Fibroblast of skin of left biceps (primary cell): ENCODE data around the gene CYP2U1.

Source experiments
- DNase-seq, 2 experiments: peaks; one replicate each; pipeline ENCODE4 v3.0.0-alpha.2; 2013; ENCODE audit warnings: low read depth in 2 of 2

The CYP2U1 gene

DNA sequence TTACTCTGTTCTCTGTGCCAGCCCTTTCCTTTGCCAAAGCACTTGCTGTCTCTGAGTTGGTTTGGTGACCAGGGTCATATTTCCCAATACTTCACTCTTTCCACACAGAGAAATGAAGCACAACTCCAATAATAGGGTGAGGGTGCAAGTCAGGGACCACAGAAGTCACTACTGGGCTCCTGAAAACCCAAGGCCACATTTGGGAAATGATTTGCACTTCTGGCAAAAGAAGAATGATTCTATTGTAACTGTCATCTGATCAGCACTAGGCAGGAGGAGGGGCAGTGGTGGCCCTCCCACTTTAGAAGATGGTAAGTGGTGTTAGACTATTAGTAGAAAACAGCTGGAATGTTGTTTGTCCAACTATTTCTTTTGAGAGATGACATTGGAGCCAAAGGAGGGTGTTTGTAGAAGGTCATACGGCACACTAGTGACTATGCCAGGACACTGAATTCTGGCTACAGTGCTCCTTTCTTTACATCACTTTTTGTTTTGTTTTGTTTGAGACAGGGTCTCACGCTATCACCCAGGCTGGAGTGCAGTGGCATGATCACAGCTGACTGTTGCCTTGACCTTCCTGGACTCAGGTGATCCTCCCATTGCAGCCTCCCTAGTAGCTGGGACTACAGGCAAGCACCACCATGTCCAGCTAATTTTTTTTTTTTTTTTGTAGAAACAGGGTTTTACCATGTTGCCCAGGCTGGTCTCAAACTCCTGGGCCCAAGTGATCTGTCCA lies 47.5 kb downstream of the CYP2U1 start:
- no peak for DNase-seq

DNA sequence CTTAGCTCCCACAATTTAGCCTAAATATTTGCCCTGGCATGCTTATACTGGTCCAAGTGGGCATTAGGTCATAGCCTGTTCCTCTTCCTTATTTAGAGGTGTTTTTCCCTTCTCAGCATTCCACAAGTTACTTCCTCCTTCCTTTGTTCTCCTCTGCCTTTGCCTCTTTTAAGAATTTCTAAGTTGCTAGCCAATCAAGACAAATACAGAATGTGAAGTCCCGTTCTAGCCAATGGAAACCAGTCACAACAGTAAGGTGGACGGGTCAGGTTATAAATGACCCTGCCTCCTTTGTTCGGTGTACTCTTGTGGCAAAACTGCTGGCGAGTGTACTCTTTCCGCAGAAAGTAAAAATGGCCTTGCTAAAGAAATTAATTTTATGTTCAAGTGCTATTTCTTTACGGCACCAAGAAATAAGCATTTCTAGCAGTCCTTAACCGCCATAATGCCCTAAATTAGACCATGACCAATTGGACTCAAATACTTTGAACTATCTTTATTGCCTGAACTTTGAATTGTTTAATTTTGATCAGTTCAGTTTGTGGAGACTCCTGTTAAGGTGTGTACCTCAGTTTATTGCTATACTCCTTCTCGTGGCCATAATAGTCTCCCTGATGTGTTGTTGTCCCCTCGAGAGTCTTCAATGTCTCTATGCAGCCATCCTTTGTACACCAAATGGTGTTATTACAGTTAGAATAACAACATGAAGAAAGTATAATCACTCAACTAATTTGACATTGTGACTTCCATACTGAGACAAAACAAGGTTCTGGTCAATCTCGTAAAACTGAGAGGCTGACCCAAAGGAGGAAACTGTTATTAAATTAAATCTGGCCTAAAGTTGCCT lies 56.8 kb downstream of the CYP2U1 start:
- DNase-seq: no peak

DNA sequence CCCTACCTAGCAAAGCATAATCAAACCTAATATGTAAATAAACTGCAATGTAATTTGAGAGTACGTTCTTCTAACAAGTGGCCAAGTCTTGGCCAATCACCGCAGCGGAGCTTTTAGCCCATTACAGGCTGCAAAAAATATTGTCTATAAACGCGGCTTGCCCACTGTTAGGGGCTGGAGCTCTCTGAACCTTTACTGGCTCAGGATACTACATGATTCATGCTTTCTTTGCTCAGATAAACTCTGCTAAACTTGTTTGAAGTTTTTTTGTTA lies 57.4 kb downstream of the CYP2U1 start:
- DNase-seq: no peak

DNA sequence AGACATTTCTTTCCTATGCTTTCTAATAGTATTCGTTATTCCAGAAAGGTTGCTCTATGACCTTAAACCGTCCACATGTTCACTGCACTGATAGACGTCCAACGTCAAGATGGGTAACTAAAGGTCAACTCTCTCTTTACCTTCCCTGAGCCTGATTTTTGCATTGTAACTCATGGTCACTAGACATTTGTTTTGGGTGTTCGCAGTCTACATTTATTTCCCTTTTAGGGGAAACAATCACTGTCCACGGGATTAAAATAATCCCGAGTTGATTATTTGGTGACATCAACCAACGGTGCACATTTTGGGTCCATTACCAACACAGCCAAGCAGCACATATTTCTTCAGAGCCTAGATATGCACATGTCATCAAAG lies 57.8 kb downstream of the CYP2U1 start:
- no peak for DNase-seq

DNA sequence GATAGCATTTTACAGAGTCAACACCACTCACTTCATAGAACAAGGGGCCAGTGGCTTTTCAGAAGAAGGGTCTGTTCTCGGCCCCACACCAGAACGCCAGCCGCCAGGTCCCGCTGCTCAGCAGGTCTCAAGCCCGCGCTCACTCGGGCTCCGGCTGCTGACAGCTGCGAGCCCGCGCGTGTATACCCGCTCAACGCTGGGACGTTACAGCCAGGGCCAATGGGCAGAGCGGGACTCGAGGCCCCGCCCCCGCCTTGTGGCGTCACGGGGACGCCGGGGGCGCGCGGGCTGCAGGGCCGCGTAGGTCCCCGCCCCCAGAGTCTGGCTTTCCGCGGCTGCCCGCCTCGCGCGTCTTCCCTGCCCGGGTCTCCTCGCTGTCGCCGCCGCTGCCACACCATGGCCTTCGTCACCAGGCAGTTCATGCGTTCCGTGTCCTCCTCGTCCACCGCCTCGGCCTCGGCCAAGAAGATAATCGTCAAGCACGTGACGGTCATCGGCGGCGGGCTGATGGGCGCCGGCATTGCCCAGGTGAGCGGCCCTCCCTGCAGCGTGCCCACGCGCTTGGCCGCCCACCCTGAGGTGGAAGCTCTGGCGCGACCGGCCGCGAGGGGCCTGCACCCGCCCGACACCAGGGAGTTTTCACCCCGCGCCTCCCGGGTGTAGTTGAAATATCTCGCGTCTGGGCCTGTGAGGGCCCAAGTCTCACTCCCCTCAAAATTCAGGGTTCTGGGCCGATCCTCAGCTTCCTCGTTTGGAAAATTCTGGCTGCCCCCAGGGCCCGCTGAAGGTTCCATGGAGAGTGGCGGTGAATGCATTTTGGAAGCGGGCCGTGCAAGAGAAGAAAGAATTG lies 58.4 kb downstream of the CYP2U1 start, which contains the start of gene HADH:
Gene HADH, plus strand, starts transcription at position 353 of the 850 bp plus-strand sequence. Its CDS starts 44 bp downstream, at position 397.
- DNase-seq: peak; percentile 58 to 66

DNA sequence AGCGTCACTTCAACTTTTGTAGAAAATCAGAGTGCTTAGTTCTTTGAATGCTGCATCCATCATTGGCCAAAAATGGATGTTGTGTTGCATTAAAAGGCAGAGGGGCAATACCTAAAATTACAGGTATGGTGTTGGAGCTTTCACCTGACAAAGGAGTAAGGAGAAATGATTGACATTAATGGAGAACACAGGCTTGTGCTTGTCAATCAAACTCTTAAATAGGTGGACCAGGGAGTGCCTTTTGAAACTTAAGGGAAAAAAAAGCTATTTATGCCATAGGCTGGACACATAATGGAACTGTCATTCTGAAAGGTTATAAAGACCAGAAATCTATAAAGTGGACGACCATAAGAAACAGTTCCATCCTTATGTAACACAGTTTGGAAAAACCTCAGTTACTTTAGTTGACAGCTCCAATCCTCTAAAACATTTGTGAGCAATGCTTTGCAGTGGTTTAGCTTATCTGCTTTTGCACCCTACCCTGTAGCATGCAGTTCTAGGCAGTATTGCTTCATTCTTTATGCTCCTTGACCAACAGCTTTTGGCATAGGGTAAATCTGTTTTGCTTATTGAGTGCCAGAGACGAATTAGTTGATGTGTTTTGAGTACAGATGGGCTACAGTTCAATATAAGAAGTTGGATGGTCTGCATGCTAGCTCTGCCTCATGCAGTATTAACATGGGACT lies 60.7 kb downstream of the CYP2U1 start:
- no peak for DNase-seq

DNA sequence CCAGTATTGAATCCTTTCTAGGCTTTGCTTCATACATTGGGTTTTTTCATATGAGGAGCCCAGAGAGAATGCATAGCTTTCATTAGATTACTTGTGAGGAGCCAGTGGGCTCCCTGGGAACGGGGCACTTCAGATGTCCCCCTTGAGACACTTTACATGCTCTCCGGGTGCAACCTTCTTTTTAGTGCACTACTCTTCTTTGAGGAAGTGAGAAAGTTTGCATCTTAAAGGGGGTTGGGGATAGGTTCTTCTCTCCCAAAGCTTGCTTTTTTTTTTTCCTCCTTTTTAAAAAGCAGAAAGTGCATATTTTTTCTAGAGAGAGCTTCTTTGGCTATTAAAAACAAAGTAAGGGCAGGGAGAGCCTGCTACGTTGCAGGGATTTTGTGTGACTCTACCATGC lies 62.6 kb downstream of the CYP2U1 start:
- no peak for DNase-seq

DNA sequence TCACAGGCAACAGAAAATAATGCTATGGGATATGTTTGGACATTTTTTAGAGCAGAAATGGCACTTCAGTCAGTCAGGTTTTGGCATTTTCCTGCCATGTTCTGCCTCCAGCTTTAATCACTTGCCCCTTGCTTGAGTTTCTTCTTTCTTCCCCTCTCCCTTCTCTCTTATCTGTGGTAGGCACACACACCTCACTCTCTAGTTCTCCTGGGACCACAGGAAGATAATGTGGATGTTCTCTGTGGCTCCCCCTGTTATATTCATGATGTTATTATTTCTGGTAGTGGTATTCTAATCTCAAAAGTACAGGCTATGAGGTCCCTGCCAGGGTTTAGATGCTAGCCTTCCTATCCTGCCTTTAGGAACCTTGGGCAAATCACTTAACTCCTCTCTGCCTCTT lies 63.5 kb downstream of the CYP2U1 start:
- DNase-seq: no peak

DNA sequence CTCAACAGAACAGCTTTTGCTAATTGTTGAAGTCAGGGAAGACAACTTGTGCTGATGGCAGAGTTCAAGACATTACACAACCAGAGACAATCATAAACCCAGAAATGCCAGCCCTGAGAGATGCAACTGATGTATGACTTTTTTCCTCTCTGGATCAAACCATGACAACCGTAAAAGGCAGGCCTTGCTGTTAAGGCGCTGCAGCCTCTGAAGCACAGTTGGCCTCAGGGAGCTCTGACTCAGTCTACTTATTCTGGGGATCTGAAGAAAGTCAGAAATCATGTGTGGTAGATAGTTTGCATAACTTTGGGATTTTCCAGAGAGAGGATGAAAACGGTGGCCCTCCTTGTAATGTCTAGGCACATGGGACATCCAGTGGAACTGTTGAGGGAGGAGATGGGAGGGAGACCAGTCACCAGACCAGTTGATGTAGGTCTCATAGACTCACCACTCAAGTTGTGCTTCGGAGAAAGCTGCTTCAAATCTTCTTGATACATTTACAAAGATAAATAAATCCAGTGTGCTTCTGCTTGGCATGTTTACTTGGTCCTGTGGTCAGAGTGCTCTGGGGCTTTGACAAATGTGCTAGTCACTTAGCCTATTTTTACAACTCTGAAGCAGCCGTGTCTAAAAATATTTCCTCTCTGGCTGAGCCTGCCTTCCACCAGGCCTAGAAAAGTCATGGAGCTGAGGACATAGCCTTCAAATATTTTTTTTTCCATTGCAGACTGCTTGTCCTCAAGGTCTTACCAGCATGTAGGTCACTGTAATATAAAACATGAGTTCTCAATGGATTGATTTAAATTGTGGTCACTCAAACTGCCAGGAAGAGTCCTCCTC lies 65.8 kb downstream of the CYP2U1 start:
- DNase-seq: no peak

DNA sequence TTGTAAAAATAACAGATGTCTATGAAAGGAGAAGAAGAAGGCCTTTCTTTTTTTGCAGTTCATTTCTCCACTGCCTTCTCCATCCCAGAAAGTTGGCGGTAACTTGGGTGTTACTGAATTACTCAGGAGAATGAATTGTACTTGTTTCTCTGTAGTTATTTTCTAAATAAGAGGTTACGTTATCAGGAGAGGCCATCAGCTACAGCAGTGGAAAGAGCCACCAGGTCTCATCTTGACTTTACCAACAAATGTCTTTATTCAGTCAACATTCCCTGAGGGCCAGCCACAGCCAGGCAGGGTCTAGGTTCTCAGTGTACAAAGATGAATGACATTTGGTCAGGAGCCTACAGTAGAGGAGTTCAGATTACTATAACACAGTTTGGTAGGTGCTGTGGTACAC lies 66.4 kb downstream of the CYP2U1 start:
- no peak for DNase-seq

DNA sequence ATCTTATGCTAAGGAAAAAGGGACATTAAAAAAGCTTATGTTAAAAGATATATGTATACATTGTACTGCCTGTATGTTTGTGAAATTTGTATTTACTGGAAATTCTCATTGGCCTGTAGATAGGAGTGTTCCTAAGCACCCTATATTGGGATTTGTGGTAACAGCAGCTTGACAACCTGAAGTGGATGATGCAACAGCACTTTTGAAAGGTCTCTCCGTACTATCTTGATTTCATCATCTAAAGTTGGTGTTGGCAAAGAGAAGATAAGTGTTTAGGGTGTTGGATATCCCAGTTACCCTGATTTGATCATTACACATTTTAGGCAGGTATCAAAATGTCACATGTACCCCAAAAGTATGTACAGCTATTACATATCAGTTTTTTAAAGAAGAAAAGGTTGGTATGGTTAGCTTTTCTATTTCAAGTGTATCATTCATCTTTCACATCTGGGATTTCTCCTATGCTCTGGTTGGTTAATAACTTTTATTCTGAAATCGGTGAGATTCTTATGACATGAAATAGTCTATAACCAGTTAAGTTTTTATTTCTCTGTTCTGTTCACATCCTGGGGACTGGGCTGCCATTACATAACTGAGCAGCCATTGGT lies 68.7 kb downstream of the CYP2U1 start:
- no peak for DNase-seq

DNA sequence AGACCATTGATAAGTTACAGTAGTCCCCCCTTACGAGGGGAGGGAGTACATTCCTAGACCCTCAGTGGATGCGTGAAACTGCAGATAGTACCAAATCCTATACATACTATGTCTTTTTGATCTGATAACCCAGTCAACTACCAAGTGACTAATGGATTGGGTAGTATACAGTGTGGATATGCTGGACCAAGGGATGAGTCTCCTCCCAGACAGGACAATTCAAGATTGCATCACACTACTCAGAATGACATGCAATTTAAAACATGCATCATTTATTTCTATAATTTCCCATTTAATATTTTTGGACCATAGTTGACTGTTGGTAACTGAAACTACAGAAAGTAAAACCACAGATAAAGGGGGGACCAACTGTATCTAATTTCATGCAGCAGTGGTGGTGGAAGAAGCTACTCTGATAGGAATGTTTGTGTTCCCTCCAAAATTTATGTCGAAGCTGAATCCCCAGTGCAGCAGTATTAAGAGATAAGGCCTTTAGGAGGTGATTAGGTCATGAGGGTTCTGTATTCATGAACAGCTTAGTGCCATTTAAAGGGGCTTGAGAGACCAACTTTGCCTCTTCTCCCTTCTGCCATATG lies 70.3 kb downstream of the CYP2U1 start:
- no peak for DNase-seq
